ENCODE results near the gene SELENOM. TPM values are rescaled to one million over a fixed set of nuclear protein-coding genes. Genes with fewer than 3 reads are reported as not detected.

The SELENOM gene
- total and polyA plus RNA-seq, 2 of the 8 experiments (the other 6 are each of a cell fraction or from before 2014, with no cell fraction given), result 22.7 to 40.0 TPM

DNA sequence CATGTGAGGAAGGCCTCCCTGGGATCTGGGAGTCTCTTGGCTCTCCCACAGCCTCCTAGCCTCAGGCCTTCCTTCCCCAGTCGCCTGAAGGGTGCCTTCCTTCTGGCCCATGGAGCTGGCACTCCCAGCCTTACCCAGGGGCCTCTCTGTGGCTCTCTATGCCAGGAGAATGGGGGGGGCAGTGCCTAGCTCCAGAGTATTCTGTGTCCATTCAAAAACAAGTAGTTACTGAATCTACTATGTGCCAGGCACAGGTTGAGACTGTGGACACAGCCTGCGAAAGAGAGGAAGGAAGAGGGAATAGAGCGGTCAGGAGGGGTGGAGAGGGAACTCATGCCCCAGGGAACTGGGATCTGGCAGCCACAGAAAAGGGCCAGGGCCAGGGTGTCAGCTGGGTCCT, 35.7 kb upstream of the SELENOM start:
- 67% methylated on average over 3 of the region's 3 CpGs; no CpG with 5 or more reads in 1 of the 2 experiments for WGBS, 2 experiments (ENCODE audit: extremely low coverage in 1 of 2, insufficient coverage in 1 of 2, insufficient read length in 1 of 2, insufficient replicate concordance in 2 of 2, low coverage in 1 of 2, low lambda C conversion rate in 2 of 2, missing lambda C conversion rate in 1 of 2)

More for the DNA sequence above, 35.7 kb upstream of the SELENOM start:
- Histone ChIP-seq H3K36me3 (ENCODE audit: control insufficient read depth in 2 of 4, insufficient read depth in 4 of 4, low read length in 3 of 4) (no peaks in the 10 kb centered on the region; a peak in 2 of 8 replicates), H3K9me3 (ENCODE audit: insufficient read depth in 2 of 2, low read depth in 1 of 2, low read length in 1 of 2) (peaks cover 0 to 5% of the 10 kb centered on the region in 2 experiments; a peak in 1 of 4 replicates), H3K9ac (replicated peaks in 1 of 4; ENCODE audit: extremely low read depth in 1 of 4, low read depth in 3 of 4, low read length in 3 of 4) (no peak overlapping the region), H3K4me1 (replicated peaks in 1 of 4; ENCODE audit: control insufficient read depth in 3 of 4, insufficient read depth in 4 of 4, low read length in 3 of 4) (peaks cover 7 to 25% (median 17%) of the 10 kb centered on the region in 4 experiments), H3K23ac (ENCODE audit: insufficient read length) (no peak overlapping the region), H2AK5ac (ENCODE audit: low read depth, low read length) (0 out of 2 replicates have a peak overlapping the region, but pooled peaks have one; percentile 42), H3K27me3 (replicated peaks in 1 of 4; ENCODE audit: control insufficient read depth in 3 of 4, extremely low read depth in 1 of 4, insufficient read depth in 3 of 4, low read length in 3 of 4) (0 out of 7 replicates have a peak, but pooled peaks cover 0 to 3% (median 0%) of the 10 kb centered on the region in 4 experiments), H3K79me1 (ENCODE audit: low read depth, low read length) (peaks cover 14% of the 10 kb centered on the region; the same call in 1 of the 2 replicates), H4K8ac (ENCODE audit: extremely low read depth, insufficient read depth, low read length) (no peak overlapping the region), H2AFZ (ENCODE audit: low read length) (no peak overlapping the region), H3K18ac (ENCODE audit: extremely low read depth, low read length) (no peak overlapping the region), H3K23me2 (ENCODE audit: low read depth, low read length) (peaks cover 12% of the 10 kb centered on the region), H3K27ac (ENCODE audit: low read depth, low read length) (no peak overlapping the region), H3K14ac (ENCODE audit: insufficient read length) (no peak overlapping the region), H3K56ac (replicated peaks; ENCODE audit: insufficient read length, low read depth, low read length) (no peak overlapping the region), H2BK12ac (ENCODE audit: low read depth, low read length) (0 out of 2 replicates have a peak overlapping the region, but pooled peaks have one; percentile 42), H3K79me2 (ENCODE audit: control insufficient read depth in 1 of 2, insufficient read depth in 2 of 2, low read length in 2 of 2) (peaks cover 0 to 19% of the 10 kb centered on the region in 2 experiments; a peak in 3 of 4 replicates), H2BK120ac (replicated peaks; ENCODE audit: low read depth, low read length) (no peak overlapping the region), H2BK20ac (ENCODE audit: low read length) (no peak overlapping the region), H3K4me3 (ENCODE audit: extremely low read depth in 1 of 4, insufficient read depth in 2 of 4, low read depth in 3 of 4, low read length in 4 of 4) (no peak overlapping the region), H4K5ac (ENCODE audit: insufficient read length, low read depth, low read length) (no peak overlapping the region), H4K20me1 (replicated peaks in 1 of 2; ENCODE audit: control insufficient read depth in 1 of 2, insufficient read depth in 2 of 2, low read length in 2 of 2) (peaks cover 4 to 8% of the 10 kb centered on the region in 2 experiments), H2BK5ac (ENCODE audit: low read depth, low read length) (no peak overlapping the region), H3K4ac (replicated peaks; ENCODE audit: insufficient read length, low read depth, low read length) (no peak overlapping the region), H4K91ac (replicated peaks; ENCODE audit: insufficient read length, low read length) (no peak overlapping the region), H2BK15ac (ENCODE audit: low read length) (no peak overlapping the region), H3K4me2 (ENCODE audit: insufficient read depth in 1 of 2, low read depth in 2 of 2, low read length in 2 of 2) (no peak overlapping the region)
- TF ChIP-seq CREB1 (IDR thresholded peaks at IDR 0.05) (no peak), SIX5 (IDR thresholded peaks at IDR 0.05; ENCODE audit: low read depth, low read length) (no peak)
- DNase-seq (ENCODE audit: low read depth in 1 of 2, low spot score in 2 of 2), result no peak
- FAIRE-seq, result no peak
- ChIA-PET POLR2A (ENCODE audit: partially characterized antibody) (interaction anchor here (1.5 kb wide), 1 partner anchor 58 kb away, joined by 3 read pairs; no protein-coding TSS in a partner anchor), CTCF (ENCODE audit: partially characterized antibody) (interaction anchor here (0.7 to 11.9 kb wide), 9 partner anchors 8 to 200 kb away, joined by 3 to 124 read pairs (median 4); partner anchors contain the start of gene SELENOM)
